Tibial nerve (tissue), 4 donors: ENCODE results near the gene AGPAT2. TPM values are rescaled to one million over a fixed set of nuclear protein-coding genes. Genes with fewer than 3 reads are reported as not detected.
A peak's percentile ranks its signal among the peaks of the same experiment; 100 is the strongest.

ENCODE experiments used
- DNase-seq, 2 donors: peaks; one replicate each; pipeline ENCODE4 v3.0.0-alpha.2; 2019; ENCODE audit warnings: low spot score in 2 of 2
- H3K27ac ChIP-seq, 4 donors: fragments of 200-600 bp; sonication (generic) in 3 of 4; one replicate each; pipeline ENCODE4 v1.5.1; 2017 to 2019; ENCODE audit warnings: mild to moderate bottlenecking in 1 of 4
- H3K27me3 ChIP-seq, 2 donors: fragments of 200-600 bp; sonication (generic) in 1 of 2; one replicate each; pipeline versions ENCODE4 v1.5.1 to v1.6.0; 2017 to 2019
- H3K36me3 ChIP-seq, 3 donors: fragments of 200-600 bp; sonication (generic); one replicate each; pipeline ENCODE4 v1.5.1; 2018 to 2019
- H3K4me1 ChIP-seq, 4 donors: fragments of 200-600 bp; sonication (generic) in 3 of 4; one replicate each; pipeline ENCODE4 v1.5.1; 2017 to 2019
- H3K4me3 ChIP-seq, 4 donors: fragments of 200-600 bp; sonication (generic) in 3 of 4; one replicate each; pipeline ENCODE4 v1.5.1; 2017 to 2019; ENCODE audit warnings: mild to moderate bottlenecking in 1 of 4, moderate library complexity in 1 of 4
- H3K9me3 ChIP-seq, 4 donors: fragments of 200-600 bp; sonication (generic) in 3 of 4; one replicate each; pipeline ENCODE4 v1.5.1; 2017 to 2019
- EP300 ChIP-seq, 2 donors: sonication (generic); formaldehyde crosslinking; IDR thresholded peaks; one replicate each; pipeline ENCODE4 v1.6.1; 2017; ENCODE audit warnings: antibody characterized with exemption in 2 of 2, mild to moderate bottlenecking in 1 of 2
- POLR2A ChIP-seq, 2 donors: fragments of 450-650 bp; IDR thresholded peaks; one replicate each; pipeline ENCODE4 v1.6.1; 2017; ENCODE audit warnings: antibody characterized with exemption in 2 of 2, mild to moderate bottlenecking in 2 of 2, moderate library complexity in 2 of 2
- WGBS, 2 donors: methylation state at CpG; one replicate each; pipeline ENCODE4 v1.1.5; 2018; 5-methylcytosine and 5-hydroxymethylcytosine counted together
- total RNA-seq, 4 donors: library from RNA; depleted of rRNA; stranded (reverse); fragments of >200 nt; gene quantifications; one replicate each; pipeline ENCODE4 v1.1.0, GENCODE V29; 2016
- TF ChIP-seq, protein P1 (sequence below), 5 experiments: fragments of 200-600 bp in 3 of 5; fragments of 450-650 bp in 2 of 5; sonication (generic) in 3 of 5; IDR thresholded peaks; one replicate each; pipeline ENCODE4 v1.5.1; 2016 to 2019; ENCODE audit warnings: antibody characterized with exemption in 5 of 5, mild to moderate bottlenecking in 3 of 5, moderate library complexity in 2 of 5

Gene AGPAT2
- total RNA-seq, 4 donors from 2014 or later = 79.6 to 292 (median 151) TPM

DNA sequence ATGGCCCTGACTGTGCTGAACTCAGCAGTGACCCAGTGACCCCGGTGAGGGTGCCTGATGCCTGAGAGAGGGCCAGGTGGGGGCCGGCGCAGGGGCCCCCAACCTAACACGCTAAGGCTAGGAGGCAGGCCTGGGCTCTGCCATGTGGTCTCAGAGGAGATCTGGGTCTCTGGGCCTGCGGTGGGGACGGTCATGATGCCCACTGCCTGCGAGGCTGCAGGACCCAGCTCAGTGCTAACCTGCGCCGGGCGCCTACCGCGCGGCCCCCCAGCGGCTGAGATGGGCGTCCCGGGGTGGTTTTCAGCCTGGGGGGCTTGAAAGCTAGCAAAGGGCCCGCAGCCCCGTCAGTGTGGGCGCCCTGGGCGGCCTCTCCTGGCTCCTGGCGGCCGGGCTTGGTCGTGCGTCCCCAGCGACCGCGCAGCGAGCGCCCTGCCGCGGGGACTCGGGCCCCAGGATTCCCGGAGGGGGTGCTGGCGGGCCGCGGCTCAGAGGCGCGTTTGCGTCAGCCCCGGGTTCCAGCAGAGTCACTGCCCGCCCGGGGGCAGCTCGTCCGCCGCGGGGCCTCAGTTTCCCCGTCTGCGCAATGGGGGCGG lies 22.1 kb downstream of the AGPAT2 start:
- Histone ChIP-seq H3K4me3 (peak overlapping the region; percentile 16 to 56 (median 30)), H3K27me3 (peaks cover 0 to 69% of the 10 kb centered on the region in 2 donors), H3K36me3 (no peaks in the 10 kb centered on the region), H3K4me1 (peaks cover 0 to 17% (median 4%) of the 10 kb centered on the region in 4 donors), H3K9me3 (no peaks in the 10 kb centered on the region), H3K27ac (peak overlapping the region in 1 of 4 donors; percentile 64)
- WGBS, 2 donors = 19 to 30% methylated on average over 23 to 26 of the region's 49 CpGs
- TF ChIP-seq, protein P1, sequence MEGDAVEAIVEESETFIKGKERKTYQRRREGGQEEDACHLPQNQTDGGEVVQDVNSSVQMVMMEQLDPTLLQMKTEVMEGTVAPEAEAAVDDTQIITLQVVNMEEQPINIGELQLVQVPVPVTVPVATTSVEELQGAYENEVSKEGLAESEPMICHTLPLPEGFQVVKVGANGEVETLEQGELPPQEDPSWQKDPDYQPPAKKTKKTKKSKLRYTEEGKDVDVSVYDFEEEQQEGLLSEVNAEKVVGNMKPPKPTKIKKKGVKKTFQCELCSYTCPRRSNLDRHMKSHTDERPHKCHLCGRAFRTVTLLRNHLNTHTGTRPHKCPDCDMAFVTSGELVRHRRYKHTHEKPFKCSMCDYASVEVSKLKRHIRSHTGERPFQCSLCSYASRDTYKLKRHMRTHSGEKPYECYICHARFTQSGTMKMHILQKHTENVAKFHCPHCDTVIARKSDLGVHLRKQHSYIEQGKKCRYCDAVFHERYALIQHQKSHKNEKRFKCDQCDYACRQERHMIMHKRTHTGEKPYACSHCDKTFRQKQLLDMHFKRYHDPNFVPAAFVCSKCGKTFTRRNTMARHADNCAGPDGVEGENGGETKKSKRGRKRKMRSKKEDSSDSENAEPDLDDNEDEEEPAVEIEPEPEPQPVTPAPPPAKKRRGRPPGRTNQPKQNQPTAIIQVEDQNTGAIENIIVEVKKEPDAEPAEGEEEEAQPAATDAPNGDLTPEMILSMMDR (IDR thresholded peaks at IDR 0.05) = peak in 3 of 5 experiments; percentile 8 to 38 (median 17)
- TF ChIP-seq POLR2A (IDR thresholded peaks at IDR 0.05) (no peak), EP300 (IDR thresholded peaks at IDR 0.05) (no peak)
- DNase-seq = no peak

DNA sequence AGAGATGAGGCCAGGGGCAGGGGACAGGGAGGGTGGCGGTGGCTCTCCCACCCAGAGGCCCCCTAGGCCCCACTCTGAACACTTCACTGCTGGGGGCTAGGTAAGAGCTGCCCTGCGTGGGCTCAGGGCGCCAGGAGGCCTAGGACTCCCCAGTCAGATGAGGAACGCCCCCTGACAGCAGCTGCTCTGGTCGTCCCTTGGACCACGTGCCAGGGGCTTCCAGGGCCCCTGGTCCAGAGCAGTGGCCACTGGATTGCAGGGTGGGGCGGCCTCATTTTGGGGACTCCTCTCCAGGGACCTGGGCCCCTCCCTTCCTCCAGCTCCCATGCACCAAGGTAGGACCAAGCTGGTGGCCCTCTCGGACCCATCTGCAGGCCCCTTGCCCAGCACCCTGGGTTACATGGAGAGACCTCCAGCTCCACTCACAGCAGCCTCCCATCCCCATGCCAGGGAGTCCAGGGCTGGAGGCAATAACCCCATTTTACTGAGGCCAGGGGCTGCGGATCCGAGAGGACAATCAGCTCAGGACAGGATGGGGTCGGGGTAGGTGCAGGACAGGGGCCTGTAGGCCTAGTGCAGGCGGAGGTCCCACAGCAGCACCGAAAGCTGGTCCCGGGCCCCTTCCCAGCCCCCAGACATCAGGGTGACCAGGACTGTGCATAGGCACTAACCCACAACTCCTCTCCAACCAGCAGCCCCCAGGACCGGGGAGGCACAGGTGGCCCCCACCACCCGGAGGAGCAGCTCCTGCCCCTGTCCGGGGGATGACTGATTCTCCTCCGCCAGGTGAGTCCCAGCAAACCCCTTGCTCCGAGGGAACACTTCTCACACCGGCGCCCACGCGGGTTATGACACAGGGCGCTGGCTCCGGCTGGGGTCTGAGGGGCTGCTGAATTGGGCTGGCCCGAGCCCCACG lies 23.0 kb downstream of the AGPAT2 start:
- DNase-seq = no peak
- peak overlapping the region; percentile 16 to 56 (median 30) for H3K4me3 ChIP-seq
- 80 to 89% methylated on average over 13 to 17 of the region's 27 CpGs for WGBS, 2 donors
- TF ChIP-seq, protein P1 (IDR thresholded peaks at IDR 0.05) = no peak
- no peak for TF ChIP-seq EP300 (IDR thresholded peaks at IDR 0.05)
- no peak for TF ChIP-seq POLR2A (IDR thresholded peaks at IDR 0.05)
- peak overlapping the region in 2 of 4 donors; percentile 40 to 67 for H3K27ac ChIP-seq
- H3K4me1 ChIP-seq = peaks cover 0 to 17% (median 4%) of the 10 kb centered on the region in 4 donors
- no peaks in the 10 kb centered on the region for H3K9me3 ChIP-seq
- peaks cover 0 to 66% of the 10 kb centered on the region in 2 donors for H3K27me3 ChIP-seq
- no peaks in the 10 kb centered on the region for H3K36me3 ChIP-seq

DNA sequence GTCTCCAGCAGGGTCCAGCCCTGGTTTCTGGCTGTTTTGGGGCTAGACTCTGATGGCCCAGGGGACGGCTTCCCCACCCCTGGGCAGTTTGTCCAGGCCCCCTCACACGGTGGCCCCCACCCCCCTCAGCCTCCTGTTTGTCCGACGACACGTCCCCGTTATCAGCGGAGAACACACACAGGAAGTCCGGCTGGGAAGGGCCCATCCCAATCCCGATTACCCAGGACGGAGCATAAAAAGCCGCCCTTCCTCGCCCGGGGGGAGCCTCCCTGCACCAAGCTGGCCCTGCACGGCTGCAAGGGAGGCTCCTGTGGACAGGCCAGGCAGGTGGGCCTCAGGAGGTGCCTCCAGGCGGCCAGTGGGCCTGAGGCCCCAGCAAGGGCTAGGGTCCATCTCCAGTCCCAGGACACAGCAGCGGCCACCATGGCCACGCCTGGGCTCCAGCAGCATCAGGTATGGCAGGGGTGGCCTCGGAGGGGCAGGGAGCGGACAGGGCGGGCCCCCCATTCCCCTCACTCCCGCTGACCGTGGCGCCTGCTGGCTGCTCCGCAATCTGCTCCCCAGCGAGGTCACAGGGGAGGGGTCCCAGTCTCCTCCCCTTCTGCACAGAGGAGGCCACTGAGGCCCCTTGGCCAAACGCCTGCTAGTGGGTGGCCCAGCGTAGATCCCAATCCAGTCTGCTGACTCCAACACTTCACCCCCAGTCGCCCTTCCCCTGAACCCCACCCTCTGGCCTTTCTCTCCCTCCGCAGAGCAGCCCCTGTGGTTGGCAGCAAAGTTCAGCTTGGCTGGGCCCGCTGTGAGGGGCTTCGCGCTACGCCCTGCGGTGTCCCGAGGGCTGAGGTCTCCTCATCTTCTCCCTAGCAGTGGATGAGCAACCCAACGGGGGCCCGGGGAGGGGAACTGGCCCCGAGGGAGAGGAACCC lies 24.3 kb downstream of the AGPAT2 start, which contains the start of gene EGFL7:
Gene EGFL7, plus strand, starts transcription at position 261 of the 926 bp plus-strand sequence. CDS start 5,367 bp downstream, outside the sequence.
- H3K27ac ChIP-seq = peak within 1 kb of the TSS in 2 of 4 donors; percentile 40 to 67
- peaks cover 0 to 64% of the 10 kb centered on the region in 2 donors for H3K27me3 ChIP-seq
- TF ChIP-seq, protein P1 (IDR thresholded peaks at IDR 0.05) = no peak
- TF ChIP-seq EP300 (IDR thresholded peaks at IDR 0.05) = peak in 1 of 2 donors; percentile 75
- WGBS, 2 donors = 52 to 56% methylated on average over 19 to 27 of the region's 38 CpGs
- no peak for DNase-seq
- H3K4me1 ChIP-seq = peaks cover 0 to 17% (median 7%) of the 10 kb centered on the region in 4 donors
- no peaks in the 10 kb centered on the region for H3K36me3 ChIP-seq
- H3K9me3 ChIP-seq = no peaks in the 10 kb centered on the region
- H3K4me3 ChIP-seq = peak within 1 kb of the TSS in 3 of 4 donors; percentile 15 to 56 (median 27)

DNA sequence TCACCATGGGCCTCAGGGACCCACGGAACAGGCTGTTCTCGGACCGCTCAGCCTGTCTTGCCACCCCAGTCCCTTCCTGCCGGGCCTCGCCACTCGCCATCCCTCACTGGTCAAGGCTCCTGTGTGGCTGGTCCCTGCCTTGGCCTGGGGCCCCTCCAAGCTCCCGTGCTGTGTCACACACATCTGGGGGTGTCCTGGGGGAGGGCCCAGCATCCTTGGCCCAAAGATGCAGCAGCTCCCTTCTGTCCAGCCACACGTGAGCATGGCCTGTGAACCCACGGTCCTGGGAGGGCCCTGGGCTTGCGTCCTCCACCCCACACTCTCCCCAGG lies 25.0 kb downstream of the AGPAT2 start:
- Histone ChIP-seq H3K27me3 (peaks cover 0 to 68% of the 10 kb centered on the region in 2 donors), H3K4me3 (peak overlapping the region in 1 of 4 donors; percentile 56), H3K36me3 (no peaks in the 10 kb centered on the region), H3K27ac (peak overlapping the region in 1 of 4 donors; percentile 67), H3K4me1 (peaks cover 0 to 17% (median 7%) of the 10 kb centered on the region in 4 donors), H3K9me3 (no peaks in the 10 kb centered on the region)
- DNase-seq = no peak
- WGBS, 2 donors = 85 to 88% methylated on average over 7 to 8 of the region's 10 CpGs
- TF ChIP-seq, protein P1 (IDR thresholded peaks at IDR 0.05) = no peak
- TF ChIP-seq POLR2A (IDR thresholded peaks at IDR 0.05) = no peak
- TF ChIP-seq EP300 (IDR thresholded peaks at IDR 0.05) = no peak
